Endodermal cell (in vitro differentiated cells): ENCODE measurements around the gene GLYATL3. TPM values are rescaled to one million over a fixed set of nuclear protein-coding genes. Genes with fewer than 3 reads are reported as not detected.

Experiments
- DNase-seq: peaks from one replicate; pipeline ENCODE4 v3.0.0-alpha.2; 2017
- H3K27ac ChIP-seq: 2 replicates; pipeline ENCODE4 v1.5.1; 2013; ENCODE audit warnings: mild to moderate bottlenecking, low read depth, low read length, moderate library complexity
- H3K27me3 ChIP-seq: 2 replicates; pipeline ENCODE4 v1.6.1; 2013; ENCODE audit warnings: mild to moderate bottlenecking, low read length, moderate library complexity; ENCODE audit not compliant: insufficient read depth, control insufficient read depth, poor library complexity, severe bottlenecking
- H3K36me3 ChIP-seq: 2 replicates; pipeline ENCODE4 v1.7.0; 2013; ENCODE audit warnings: mild to moderate bottlenecking, low read length, moderate library complexity; ENCODE audit not compliant: control insufficient read depth, insufficient read depth
- H3K4me1 ChIP-seq: one replicate; pipeline ENCODE4 v1.7.0; 2013; ENCODE audit warnings: low read length; ENCODE audit not compliant: control insufficient read depth, insufficient read depth
- H3K4me3 ChIP-seq: 2 replicates; pipeline ENCODE4 v1.5.1; 2013; ENCODE audit warnings: mild to moderate bottlenecking, low read length, moderate library complexity
- H3K9ac ChIP-seq: 2 replicates; pipeline ENCODE4 v1.6.1; 2013; ENCODE audit warnings: mild to moderate bottlenecking, low read length, moderate library complexity; ENCODE audit not compliant: poor library complexity, severe bottlenecking; ENCODE audit errors: extremely low read depth
- H3K9me3 ChIP-seq: 2 replicates; pipeline ENCODE4 v1.6.1; 2013; ENCODE audit warnings: mild to moderate bottlenecking, low read length, moderate library complexity; ENCODE audit not compliant: control insufficient read depth
- H3K27ac Mint-ChIP-seq: 2 replicates; pipeline ENCODE4 v1.8.0; 2020; ENCODE audit warnings: mixed read lengths
- H3K27me3 Mint-ChIP-seq: 2 replicates; pipeline ENCODE4 v1.8.0; 2021; ENCODE audit warnings: mild to moderate bottlenecking, mixed read lengths; ENCODE audit not compliant: insufficient read depth
- H3K36me3 Mint-ChIP-seq: 2 replicates; pipeline ENCODE4 v1.8.0; 2020; ENCODE audit warnings: low read depth, mixed read lengths
- H3K4me1 Mint-ChIP-seq: 2 replicates; pipeline ENCODE4 v1.8.0; 2020; ENCODE audit warnings: mixed read lengths
- H3K4me3 Mint-ChIP-seq: 2 replicates; pipeline ENCODE4 v1.8.0; 2020; ENCODE audit warnings: mild to moderate bottlenecking, moderate library complexity, mixed read lengths
- H3K9me3 Mint-ChIP-seq: 2 replicates; pipeline ENCODE4 v1.8.0; 2020; ENCODE audit warnings: mild to moderate bottlenecking, mixed read lengths
- WGBS, 2 experiments: methylation state at CpG; one replicate each; pipeline versions ENCODE4 v1.1.5 to v1.1.7; 2013; ENCODE audit warnings: missing lambda C conversion rate in 2 of 2, mixed read lengths in 1 of 2; ENCODE audit not compliant: insufficient coverage in 1 of 2, insufficient read length in 1 of 2; 5-methylcytosine and 5-hydroxymethylcytosine counted together
- total RNA-seq, 2 donors: library from RNA; stranded (reverse); fragmentation: NEBNext Ultra II Directional in 1 of 2; extraction: Animal tissue kit (Norgen Biotek cat#: 25700) in 1 of 2; gene quantifications; 2 replicates in 1 of 2; 3 replicates in 1 of 2; pipeline ENCODE4 v1.2.1, GENCODE V29; 2021
- TF ChIP-seq, protein P1 (sequence below): fragments of 200-600 bp; sonication (generic); conservative IDR thresholded peaks from 2 replicates; pipeline ENCODE4 v1.5.0; 2021; ENCODE audit warnings: antibody characterized with exemption, mild to moderate bottlenecking

The GLYATL3 gene
- total RNA-seq, 2 donors from 2014 or later = not detected

GRCh38 chr6:49564552-49564951, 64.8 kb downstream of the GLYATL3 start:
- Mint-ChIP-seq H3K36me3 (no peaks in the 10 kb centered on the region), H3K4me1 (peaks cover 13% of the 10 kb centered on the region), H3K9me3 (peaks cover 14% of the 10 kb centered on the region), H3K27me3 (peaks cover 89% of the 10 kb centered on the region), H3K4me3 (no peak overlapping the region), H3K27ac (no peak overlapping the region)
- Histone ChIP-seq H3K4me1 (peaks cover 3% of the 10 kb centered on the region), H3K36me3 (no peaks in the 10 kb centered on the region), H3K9ac (no peak overlapping the region), H3K27ac (no peak overlapping the region), H3K4me3 (no peak overlapping the region), H3K9me3 (peaks cover 11% of the 10 kb centered on the region), H3K27me3 (peaks cover 15% of the 10 kb centered on the region)
- 100% methylated on average over 1 of the region's 1 CpG; no CpG with 5 or more reads in 1 of the 2 experiments for WGBS, 2 experiments
- no peak for DNase-seq
- TF ChIP-seq, protein P1, sequence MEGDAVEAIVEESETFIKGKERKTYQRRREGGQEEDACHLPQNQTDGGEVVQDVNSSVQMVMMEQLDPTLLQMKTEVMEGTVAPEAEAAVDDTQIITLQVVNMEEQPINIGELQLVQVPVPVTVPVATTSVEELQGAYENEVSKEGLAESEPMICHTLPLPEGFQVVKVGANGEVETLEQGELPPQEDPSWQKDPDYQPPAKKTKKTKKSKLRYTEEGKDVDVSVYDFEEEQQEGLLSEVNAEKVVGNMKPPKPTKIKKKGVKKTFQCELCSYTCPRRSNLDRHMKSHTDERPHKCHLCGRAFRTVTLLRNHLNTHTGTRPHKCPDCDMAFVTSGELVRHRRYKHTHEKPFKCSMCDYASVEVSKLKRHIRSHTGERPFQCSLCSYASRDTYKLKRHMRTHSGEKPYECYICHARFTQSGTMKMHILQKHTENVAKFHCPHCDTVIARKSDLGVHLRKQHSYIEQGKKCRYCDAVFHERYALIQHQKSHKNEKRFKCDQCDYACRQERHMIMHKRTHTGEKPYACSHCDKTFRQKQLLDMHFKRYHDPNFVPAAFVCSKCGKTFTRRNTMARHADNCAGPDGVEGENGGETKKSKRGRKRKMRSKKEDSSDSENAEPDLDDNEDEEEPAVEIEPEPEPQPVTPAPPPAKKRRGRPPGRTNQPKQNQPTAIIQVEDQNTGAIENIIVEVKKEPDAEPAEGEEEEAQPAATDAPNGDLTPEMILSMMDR = no peak

DNA sequence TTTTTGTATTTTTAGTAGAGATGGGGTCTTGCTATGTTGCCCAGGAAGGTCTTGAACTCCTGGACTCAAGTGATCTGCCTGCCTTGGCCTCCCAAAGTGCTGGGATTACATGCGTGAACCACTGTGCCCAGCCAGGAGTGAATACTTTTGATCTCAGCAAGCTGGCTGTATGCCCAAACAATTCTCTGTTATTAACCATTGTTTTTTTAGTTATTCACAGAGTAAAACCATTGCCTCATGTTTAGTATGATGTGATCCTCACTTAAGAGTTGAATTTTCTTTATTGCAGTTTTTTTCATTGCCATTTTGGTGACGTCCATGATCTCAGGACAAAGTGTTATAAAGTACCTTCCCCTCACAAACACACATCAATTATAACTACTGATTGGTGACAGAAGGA, 65.5 kb downstream of the GLYATL3 start:
- Histone ChIP-seq H3K4me1 (peaks cover 6% of the 10 kb centered on the region), H3K27ac (no peak overlapping the region), H3K9me3 (peaks cover 11% of the 10 kb centered on the region), H3K36me3 (no peaks in the 10 kb centered on the region), H3K4me3 (no peak overlapping the region), H3K27me3 (peaks cover 11% of the 10 kb centered on the region), H3K9ac (no peak overlapping the region)
- DNase-seq = no peak
- no peak overlapping the region for H3K27ac Mint-ChIP-seq
- H3K27me3 Mint-ChIP-seq = peaks cover 89% of the 10 kb centered on the region
- H3K4me3 Mint-ChIP-seq = no peak overlapping the region
- H3K36me3 Mint-ChIP-seq = no peaks in the 10 kb centered on the region
- peaks cover 14% of the 10 kb centered on the region for H3K9me3 Mint-ChIP-seq
- TF ChIP-seq, protein P1 = no peak
- 45 to 90% methylated on average over 1 to 2 of the region's 2 CpGs for WGBS, 2 experiments
- H3K4me1 Mint-ChIP-seq = peaks cover 19% of the 10 kb centered on the region

GRCh38 chr6:49565855-49566254, 66.1 kb downstream of the GLYATL3 start:
- Mint-ChIP-seq H3K4me3 (no peak overlapping the region), H3K9me3 (peaks cover 14% of the 10 kb centered on the region), H3K36me3 (no peaks in the 10 kb centered on the region), H3K4me1 (peaks cover 19% of the 10 kb centered on the region), H3K27me3 (peaks cover 89% of the 10 kb centered on the region), H3K27ac (no peak overlapping the region)
- H3K36me3 ChIP-seq = no peaks in the 10 kb centered on the region
- no peak overlapping the region for H3K4me3 ChIP-seq
- TF ChIP-seq, protein P1 = no peak
- peaks cover 11% of the 10 kb centered on the region for H3K9me3 ChIP-seq
- H3K9ac ChIP-seq = no peak overlapping the region
- no peak for DNase-seq
- peaks cover 11% of the 10 kb centered on the region for H3K4me1 ChIP-seq
- H3K27me3 ChIP-seq = peaks cover 8% of the 10 kb centered on the region
- 87 to 88% methylated on average over 5 to 10 of the region's 10 CpGs for WGBS, 2 experiments
- no peak overlapping the region for H3K27ac ChIP-seq
